ENCODE measurements around the gene PDLIM5. TPM values are rescaled to one million over a fixed set of nuclear protein-coding genes. Genes with fewer than 3 reads are reported as not detected.

The PDLIM5 gene
- total RNA-seq, 1 donor from 2014 or later, result 75.3 TPM

- H3K36me3 ChIP-seq (ENCODE audit: control insufficient read depth, insufficient read depth, low read length), result no peaks in the 10 kb centered on the region
- TF ChIP-seq CTCF (IDR thresholded peaks at IDR 0.05; ENCODE audit: insufficient read depth, low read length, poor library complexity, severe bottlenecking), result no peak
- H3K27me3 ChIP-seq (ENCODE audit: control insufficient read depth, insufficient read depth, low read length), result no peaks in the 10 kb centered on the region
- H3K4me3 ChIP-seq (ENCODE audit: low read depth, low read length), result no peak overlapping the region
- no peak for DNase-seq (ENCODE audit: low read depth)
Measured at GRCh38 chr4:94671113-94671512, 219.4 kb downstream of the PDLIM5 start.

- no peak for TF ChIP-seq CTCF (IDR thresholded peaks at IDR 0.05; ENCODE audit: insufficient read depth, low read length, poor library complexity, severe bottlenecking)
Measured at GRCh38 chr4:94673961-94674360, 222.2 kb downstream of the PDLIM5 start.

GRCh38 chr4:94676970-94677369, 225.2 kb downstream of the PDLIM5 start:
- H3K27me3 ChIP-seq (ENCODE audit: control insufficient read depth, insufficient read depth, low read length), result no peaks in the 10 kb centered on the region
- no peak for DNase-seq (ENCODE audit: low read depth)
- TF ChIP-seq CTCF (IDR thresholded peaks at IDR 0.05; ENCODE audit: insufficient read depth, low read length, poor library complexity, severe bottlenecking), result no peak

More at GRCh38 chr4:94673961-94674360, 222.2 kb downstream of the PDLIM5 start:
- DNase-seq (ENCODE audit: low read depth), result no peak
- Histone ChIP-seq H3K4me3 (ENCODE audit: low read depth, low read length) (no peak overlapping the region), H3K27me3 (ENCODE audit: control insufficient read depth, insufficient read depth, low read length) (no peaks in the 10 kb centered on the region), H3K36me3 (ENCODE audit: control insufficient read depth, insufficient read depth, low read length) (no peaks in the 10 kb centered on the region)

GRCh38 chr4:94678896-94679295, 227.2 kb downstream of the PDLIM5 start:
- TF ChIP-seq CTCF (IDR thresholded peaks at IDR 0.05; ENCODE audit: insufficient read depth, low read length, poor library complexity, severe bottlenecking), result no peak
- no peak overlapping the region for H3K4me3 ChIP-seq (ENCODE audit: low read depth, low read length)
- H3K27me3 ChIP-seq (ENCODE audit: control insufficient read depth, insufficient read depth, low read length), result no peaks in the 10 kb centered on the region
- DNase-seq (ENCODE audit: low read depth), result no peak
- H3K36me3 ChIP-seq (ENCODE audit: control insufficient read depth, insufficient read depth, low read length), result no peaks in the 10 kb centered on the region

More at GRCh38 chr4:94676970-94677369, 225.2 kb downstream of the PDLIM5 start:
- Histone ChIP-seq H3K36me3 (ENCODE audit: control insufficient read depth, insufficient read depth, low read length) (no peaks in the 10 kb centered on the region), H3K4me3 (ENCODE audit: low read depth, low read length) (no peak overlapping the region)

- H3K27me3 ChIP-seq (ENCODE audit: control insufficient read depth, insufficient read depth, low read length), result no peaks in the 10 kb centered on the region
- H3K36me3 ChIP-seq (ENCODE audit: control insufficient read depth, insufficient read depth, low read length), result no peaks in the 10 kb centered on the region
- DNase-seq (ENCODE audit: low read depth), result no peak
- H3K4me3 ChIP-seq (ENCODE audit: low read depth, low read length), result no peak overlapping the region
- TF ChIP-seq CTCF (IDR thresholded peaks at IDR 0.05; ENCODE audit: insufficient read depth, low read length, poor library complexity, severe bottlenecking), result no peak
Measured at GRCh38 chr4:94680176-94680862, 228.6 kb downstream of the PDLIM5 start.

GRCh38 chr4:94686086-94686485, 234.3 kb downstream of the PDLIM5 start:
- H3K4me3 ChIP-seq (ENCODE audit: low read depth, low read length), result no peak overlapping the region
- DNase-seq (ENCODE audit: low read depth), result no peak
- H3K27me3 ChIP-seq (ENCODE audit: control insufficient read depth, insufficient read depth, low read length), result no peaks in the 10 kb centered on the region
- no peak for TF ChIP-seq CTCF (IDR thresholded peaks at IDR 0.05; ENCODE audit: insufficient read depth, low read length, poor library complexity, severe bottlenecking)
- no peaks in the 10 kb centered on the region for H3K36me3 ChIP-seq (ENCODE audit: control insufficient read depth, insufficient read depth, low read length)

Measured in kidney epithelial cell (primary cell).